Activated CD8-positive, alpha-beta memory T cell treated with anti-CD3 and anti-CD28 coated beads, Interleukin-2, amount 50 U/mL, for 24 hours (primary cell): Measurements from ENCODE around the gene CCDC158.
"Not testable (repeated sequence)": the region's sequence is repeated elsewhere in the genome, so short reads cannot be mapped to it uniquely, and the experiment has no call there.

Experiments
- DNase-seq: peaks from one replicate; pipeline ENCODE4 v3.0.0-alpha.2; 2020; ENCODE audit errors: extremely low read depth

Gene CCDC158

DNA sequence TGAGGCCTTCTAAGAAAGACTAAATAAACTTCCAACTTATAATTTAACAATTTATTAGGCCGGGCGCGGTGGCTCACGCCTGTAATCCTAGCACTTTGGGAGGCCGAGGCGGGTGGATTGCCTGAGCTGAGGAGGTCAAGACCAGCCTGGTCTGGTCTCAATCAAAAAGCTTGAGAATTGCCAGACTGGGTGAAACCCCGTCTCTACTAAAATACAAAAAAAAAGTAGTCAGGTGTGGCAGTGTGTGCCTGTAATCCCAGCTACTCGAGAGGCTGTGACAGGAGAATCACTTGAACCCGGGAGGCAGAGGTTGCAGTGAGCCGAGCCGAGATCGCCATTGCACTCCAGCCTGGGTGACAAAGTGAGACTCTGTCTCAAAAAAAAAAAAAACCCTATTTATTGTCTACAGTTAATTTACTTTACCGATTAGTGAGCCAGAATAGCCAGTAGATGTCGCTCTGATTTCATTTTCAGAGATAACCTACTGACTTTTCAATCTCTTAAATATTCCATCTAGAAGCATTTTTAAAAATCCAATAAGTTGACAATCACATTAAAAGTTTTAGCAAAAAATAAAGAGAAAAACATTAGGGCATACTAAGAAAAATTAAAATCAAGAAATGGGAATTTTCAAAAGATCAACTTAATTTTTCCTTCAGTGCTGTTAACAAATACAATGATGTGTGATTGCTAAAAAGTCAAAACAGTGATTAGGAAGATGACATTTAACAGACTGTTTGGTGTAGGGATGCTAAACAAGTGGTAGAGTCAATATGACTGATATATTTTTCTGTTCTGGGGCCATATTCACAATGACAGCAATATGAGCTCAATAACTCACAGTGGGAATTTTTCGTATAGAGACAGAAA is 9.8 kb upstream of the CCDC158 start:
- no peak for DNase-seq

DNA sequence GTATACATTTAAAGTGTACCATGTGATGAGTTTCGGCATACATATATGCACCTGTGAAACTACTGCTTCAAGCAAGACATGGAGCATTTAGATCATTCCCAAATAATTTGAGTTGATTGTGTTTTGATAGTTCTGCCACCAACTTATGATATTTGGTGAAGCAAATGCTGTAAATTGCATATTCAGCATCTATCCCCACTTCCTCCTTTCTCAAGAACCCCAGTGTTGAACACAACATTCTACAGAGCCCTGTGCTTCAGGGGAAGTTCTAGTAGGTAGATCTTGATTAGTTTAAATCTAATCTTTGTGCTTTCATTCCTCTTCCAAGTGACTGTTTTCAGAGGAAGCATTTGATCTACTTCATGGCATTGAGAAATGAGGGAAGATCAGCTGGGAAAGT is 8.7 kb upstream of the CCDC158 start:
- DNase-seq = no peak

DNA sequence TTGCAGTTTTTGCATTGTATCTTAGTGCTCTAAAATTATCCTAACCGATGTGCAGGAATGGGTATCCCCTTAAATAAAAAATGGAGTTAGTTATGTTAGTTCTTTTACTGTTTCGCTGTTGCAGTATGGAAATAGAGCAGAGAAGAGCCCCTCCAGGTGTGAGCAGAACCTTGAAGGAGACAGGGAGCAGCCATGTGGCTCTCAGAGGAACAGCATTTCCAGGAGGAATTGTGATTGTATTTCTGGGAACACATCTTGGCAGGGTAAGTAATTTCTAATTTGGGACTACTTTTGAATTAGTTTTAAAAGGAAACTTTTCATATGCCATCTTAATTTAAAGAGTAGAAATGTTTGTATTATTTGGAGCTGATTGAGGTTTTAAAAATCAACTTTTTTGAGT is 5.3 kb upstream of the CCDC158 start:
- DNase-seq = no peak

DNA sequence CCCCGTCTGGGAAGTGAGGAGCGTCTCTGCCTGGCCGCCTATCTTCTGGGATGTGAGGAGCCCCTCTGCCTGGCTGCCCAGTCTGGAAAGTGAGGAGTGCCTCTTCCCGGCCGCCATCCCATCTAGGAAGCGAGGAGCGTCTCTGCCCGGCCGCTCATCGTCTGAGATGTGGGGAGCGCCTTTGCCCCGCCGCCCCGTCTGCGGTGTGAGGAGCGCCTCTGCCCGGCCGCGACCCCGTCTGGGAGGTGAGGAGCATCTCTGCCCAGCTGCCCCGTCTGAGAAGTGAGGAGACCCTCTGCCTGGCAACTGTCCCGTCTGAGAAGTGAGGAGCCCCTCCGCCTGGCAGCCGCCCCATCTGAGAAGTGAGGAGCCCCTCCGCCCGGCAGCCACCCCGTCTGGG is 2.2 kb upstream of the CCDC158 start:
- DNase-seq = not testable (repeated sequence)

GRCh38 chr4:76420188-76420761 is 666 bp downstream of the CCDC158 start:
- no peak for DNase-seq

DNA sequence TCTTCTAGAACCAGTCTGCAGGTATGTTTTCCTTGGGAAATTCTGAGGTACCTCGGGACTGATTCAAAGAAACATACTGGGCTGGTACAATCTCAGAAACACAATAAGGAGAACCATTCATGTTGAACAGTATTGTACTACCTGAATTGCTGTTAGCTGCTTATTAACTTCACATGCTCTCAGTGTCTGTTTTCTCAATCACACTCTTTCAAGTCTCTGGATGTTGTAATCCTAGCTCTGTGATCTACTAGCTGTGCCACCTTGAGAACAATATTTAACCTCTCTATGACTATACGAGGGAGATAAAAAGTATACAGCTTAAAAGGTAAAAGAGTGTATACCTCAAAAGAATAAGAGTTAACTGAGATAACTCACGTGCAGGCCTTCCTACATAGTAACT is 10.3 kb downstream of the CCDC158 start:
- no peak for DNase-seq

DNA sequence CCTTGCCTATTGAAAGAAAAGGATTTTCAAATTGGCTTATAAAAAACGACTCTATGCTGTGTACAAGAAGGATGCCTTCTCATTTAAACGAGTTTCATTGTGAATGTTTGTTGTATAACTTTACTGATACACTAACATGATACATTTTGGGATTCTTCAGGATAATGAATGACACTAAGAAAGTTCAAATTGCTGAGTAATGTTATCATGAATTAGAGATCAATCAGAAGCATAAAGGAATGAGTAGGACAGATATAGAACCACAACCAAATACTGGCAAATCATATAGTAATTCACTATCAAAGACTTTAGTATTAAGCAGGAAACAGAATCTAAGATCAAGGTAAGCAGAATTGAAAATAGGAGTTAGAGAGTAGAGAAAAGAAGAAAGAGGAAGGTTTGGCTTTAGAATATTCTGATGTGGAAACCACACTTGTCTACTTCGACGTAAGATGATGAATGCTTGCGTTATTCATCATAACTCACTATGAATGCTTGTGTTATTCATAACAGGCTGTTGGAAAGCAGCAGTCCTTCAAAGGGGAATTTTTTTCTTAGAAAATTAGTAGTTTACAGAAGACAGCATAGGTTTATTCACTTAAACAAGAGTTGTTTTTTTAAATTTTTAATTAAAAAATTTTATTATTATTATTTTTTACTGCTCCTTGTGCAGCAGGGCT is 13.4 kb downstream of the CCDC158 start:
- no peak for DNase-seq

GRCh38 chr4:76406081-76406480 is 14.9 kb downstream of the CCDC158 start:
- DNase-seq = no peak

DNA sequence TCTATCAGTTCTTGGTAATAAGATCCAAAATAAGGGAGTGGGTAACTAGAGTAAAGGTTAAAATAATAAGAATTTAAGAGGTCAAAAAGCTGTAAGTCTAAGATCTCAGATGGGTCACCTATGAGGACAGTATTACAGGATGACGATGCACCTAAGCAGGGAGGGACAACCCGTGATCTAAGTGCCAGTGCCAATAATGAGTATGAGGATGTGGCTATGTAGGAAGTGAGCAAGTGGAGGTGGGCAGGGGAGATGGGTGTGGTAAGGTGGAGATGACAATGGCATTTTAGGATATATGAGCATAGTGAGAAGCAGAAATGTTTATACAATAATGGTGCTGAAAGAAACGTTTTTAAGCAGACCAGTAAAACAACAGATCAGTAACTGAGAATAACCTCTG is 19.3 kb downstream of the CCDC158 start:
- no peak for DNase-seq

DNA sequence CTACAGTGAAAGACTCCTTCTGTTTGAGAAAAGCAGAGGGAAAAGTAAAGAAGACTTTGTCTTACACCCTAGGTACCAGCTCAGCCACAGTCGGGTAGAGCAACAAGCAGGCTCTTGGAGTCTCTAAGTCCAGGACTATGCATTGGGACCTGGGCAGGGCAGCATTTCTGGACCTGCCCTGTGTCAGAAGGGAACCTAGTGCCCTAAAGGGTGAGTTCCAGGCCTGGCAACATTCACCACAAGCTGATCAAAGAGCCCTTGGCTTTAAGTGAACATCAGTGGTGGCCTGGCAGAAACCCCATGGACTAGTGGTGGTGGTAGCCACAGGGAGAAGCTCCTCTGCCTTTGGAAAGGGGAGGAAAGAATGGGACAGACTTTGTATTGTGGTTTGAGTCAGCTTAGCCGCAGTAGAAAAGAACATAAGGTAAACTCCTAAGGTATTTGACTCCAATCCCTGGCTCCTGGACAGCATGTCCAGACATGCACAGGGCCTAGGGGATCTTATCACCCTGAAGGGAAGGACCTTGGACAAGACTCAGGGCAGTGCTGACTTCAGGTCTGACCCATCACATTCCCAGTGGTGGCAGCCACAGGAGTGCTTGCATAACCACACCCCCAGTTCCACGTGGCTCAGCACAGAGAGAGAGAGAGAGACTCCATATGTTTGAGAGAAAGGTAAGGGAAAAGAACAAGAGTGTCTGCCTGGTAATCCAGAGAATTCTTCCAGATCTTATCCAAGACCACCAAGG is 32.6 kb downstream of the CCDC158 start:
- no peak for DNase-seq

DNA sequence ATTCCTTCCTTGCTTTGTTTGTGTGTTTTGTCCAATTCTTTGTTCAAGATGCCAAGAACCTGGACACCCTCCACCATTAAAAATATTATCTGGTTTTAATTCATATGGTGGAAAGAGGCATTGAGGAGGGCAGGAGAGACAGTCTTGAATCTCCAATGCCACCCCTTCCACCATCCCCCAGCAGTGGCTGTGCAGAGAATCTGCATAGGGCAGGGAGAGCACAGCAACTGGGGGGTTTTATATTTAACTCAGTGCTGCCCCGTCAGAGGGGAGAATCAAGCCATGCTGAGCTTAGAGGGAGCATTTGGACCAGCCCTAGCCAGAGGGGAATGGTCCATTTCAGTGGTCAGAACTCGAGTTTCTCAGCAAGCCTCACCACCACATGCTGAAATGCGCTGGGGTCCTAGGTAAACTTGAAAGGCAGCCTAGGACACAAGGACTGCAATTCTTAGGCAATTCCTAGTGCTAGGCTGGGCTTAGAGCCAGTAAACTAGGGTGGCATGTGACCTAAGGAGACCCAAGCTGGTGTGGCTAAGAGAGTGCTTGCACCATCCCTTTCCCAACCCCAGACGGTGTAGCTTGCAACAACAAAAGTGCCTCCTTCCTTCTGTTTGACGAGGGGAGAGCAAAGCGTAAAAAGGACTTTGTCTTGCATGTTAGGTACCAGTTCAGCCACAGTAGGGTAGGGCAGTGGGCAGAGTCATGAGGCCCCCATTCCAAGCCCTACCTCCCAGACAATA is 34.2 kb downstream of the CCDC158 start:
- DNase-seq = no peak

GRCh38 chr4:76385974-76386373 is 35.0 kb downstream of the CCDC158 start:
- DNase-seq = no peak

GRCh38 chr4:76384052-76384451 is 36.9 kb downstream of the CCDC158 start:
- no peak for DNase-seq

GRCh38 chr4:76383001-76383400 is 37.9 kb downstream of the CCDC158 start:
- DNase-seq = no peak

DNA sequence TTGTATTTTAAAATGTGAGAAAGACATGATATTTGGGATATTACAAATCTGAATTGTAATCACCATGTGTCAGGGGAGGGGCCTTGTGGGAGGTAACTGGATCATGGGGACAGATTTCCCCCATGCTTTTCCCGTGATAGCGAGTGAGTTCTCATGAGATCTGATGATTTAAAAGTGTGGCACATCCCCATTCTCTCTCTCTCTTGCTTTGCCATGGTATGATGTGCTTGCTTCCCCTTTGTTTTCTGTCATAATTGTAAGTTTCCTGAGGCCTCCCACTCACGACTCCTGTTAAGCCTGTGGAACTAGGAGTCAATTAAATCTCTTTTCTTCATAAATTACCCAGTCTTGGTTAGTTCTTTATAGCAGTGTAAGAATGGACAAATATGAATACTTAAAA is 39.0 kb downstream of the CCDC158 start:
- DNase-seq = no peak

- no peak for DNase-seq
Observed at GRCh38 chr4:76380561-76380960, 40.4 kb downstream of the CCDC158 start.

DNA sequence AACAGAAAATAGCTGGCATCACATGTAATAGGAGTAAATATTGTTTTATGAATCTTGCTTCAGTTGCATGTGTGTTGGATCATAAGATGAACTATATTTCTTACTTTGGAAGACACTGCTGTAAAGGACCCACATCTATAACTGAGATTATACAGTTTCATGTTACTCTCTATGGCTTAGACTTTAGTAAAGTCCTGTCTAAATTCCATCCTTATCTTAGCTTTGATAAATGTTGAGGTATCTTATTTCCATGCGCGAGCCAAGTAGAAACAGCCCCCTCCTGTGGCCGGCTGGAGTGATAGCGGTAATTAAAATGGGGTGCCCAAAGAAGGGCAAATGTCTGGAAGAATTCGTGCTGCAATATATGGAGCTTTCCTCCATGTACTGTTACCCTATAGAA is 43.0 kb downstream of the CCDC158 start:
- no peak for DNase-seq

DNA sequence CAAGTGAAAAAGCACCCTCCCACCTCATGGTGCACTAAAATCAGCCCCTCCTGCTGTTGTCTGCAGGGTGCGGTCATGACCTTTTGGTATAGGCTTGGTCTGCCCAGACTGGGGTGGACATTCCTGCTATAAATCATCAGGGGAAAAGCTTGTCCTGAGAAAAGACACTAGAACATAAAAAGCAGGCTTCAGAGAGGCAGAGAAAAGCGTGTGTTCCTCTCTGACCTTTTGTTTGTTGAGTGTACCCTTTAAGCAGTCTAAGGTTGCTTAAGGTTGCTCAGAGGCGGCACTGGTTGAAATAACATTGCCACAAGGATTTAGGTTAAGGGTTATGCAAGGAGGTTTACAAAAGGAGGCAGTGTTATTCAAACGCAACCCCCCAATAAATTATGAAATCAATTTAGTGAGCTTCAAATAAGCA is 43.5 kb downstream of the CCDC158 start:
- no peak for DNase-seq

DNA sequence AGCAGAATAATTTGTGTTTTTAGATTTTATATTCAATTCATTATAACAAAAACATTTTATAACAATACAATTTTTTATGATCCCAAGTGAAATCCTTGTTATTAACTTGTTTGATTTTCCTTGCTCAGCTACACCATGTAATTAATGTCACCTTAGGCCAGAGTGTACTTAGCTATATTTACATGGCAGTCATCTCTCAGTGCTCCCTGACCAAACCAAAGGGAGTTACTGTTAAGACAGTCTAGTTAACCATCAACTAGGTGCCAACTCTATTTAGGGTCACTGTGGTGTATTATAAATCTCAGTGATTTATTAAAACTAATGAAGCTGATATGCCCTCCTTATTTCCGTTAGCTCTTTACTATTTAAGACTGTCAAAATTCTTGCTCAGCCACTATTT is 44.4 kb downstream of the CCDC158 start:
- no peak for DNase-seq

DNA sequence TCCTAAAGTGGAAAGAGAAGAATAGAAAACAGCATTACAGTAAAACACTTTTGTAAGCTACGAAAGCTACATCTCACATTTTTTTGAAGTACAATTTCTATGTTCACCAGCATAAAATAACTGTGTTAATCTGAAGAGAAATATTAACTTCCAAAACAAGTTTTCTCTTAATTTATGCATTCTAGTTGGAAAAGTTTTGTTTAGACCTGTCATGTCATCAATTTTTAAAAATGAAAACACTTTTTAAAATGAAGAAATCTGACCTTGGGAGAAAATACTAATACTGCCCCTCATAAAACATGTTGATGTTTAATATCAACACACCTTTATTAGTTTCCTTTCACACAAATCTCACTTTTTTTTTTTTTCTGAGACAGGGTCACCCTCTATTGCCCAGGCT is 45.2 kb downstream of the CCDC158 start:
- no peak for DNase-seq

GRCh38 chr4:76374798-76375197 is 46.1 kb downstream of the CCDC158 start:
- DNase-seq = no peak
